ENCODE results near the gene KCNJ6. TPM values are rescaled to one million over a fixed set of nuclear protein-coding genes. Genes with fewer than 3 reads are reported as not detected.
A peak's percentile ranks its signal among the peaks of the same experiment; 100 is the strongest.

Gene KCNJ6
- total RNA-seq, 1 donor from 2014 or later = 2.6 TPM

DNA sequence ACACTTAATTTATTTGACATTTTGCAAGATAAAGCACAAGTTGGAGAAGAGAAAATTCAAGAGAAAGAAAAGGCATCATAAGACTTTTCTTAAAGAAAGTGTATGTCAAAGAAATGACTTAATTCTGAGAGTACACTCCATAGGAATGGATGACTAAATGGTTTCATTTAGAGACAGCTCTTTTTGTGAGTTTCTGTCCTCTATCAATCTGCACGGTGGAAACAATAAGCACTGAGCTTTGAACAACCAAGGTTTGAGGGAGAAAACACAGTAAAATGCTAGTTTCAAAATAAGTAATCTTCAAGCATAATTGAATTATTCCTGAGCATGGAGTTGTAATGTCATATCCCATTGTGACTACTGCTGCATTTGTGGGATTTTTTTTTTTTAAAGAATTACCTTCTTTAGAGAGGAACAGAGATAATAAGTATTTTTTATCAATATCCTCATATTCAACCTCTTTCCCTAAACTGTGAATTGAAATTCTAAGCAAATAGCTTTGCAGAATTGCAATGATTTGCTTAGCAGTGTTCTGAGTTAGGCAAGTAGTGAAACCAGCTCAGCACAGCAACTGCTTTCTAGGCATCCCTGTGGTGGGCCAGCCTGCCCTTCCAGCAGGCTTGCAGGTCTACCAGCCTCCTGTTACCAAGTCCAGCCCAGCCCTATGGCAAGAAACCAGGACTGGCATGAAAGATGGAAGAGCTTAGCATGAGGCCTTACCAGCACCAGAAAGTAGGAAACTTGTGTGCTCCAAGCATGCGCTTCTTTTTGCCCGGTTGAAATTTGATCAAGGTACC lies 38.2 kb downstream of the KCNJ6 start:
- H3K4me2 ChIP-seq (ENCODE audit: low read length) = no peak overlapping the region
- Mint-ChIP-seq H3K27ac (ENCODE audit: unreplicated experiment) (peak overlapping the region; percentile 79), H3K27me3 (ENCODE audit: low read depth, unreplicated experiment) (no peaks in the 10 kb centered on the region), H3K4me1 (ENCODE audit: low read depth, unreplicated experiment) (peaks cover 38% of the 10 kb centered on the region), H3K9me3 (ENCODE audit: unreplicated experiment) (peaks cover 2% of the 10 kb centered on the region), H3K4me3 (ENCODE audit: unreplicated experiment) (no peak overlapping the region), H3K36me3 (ENCODE audit: low read depth, unreplicated experiment) (no peaks in the 10 kb centered on the region)
- H3K9ac ChIP-seq (ENCODE audit: low read length) = no peak overlapping the region
- TF ChIP-seq, protein P1, sequence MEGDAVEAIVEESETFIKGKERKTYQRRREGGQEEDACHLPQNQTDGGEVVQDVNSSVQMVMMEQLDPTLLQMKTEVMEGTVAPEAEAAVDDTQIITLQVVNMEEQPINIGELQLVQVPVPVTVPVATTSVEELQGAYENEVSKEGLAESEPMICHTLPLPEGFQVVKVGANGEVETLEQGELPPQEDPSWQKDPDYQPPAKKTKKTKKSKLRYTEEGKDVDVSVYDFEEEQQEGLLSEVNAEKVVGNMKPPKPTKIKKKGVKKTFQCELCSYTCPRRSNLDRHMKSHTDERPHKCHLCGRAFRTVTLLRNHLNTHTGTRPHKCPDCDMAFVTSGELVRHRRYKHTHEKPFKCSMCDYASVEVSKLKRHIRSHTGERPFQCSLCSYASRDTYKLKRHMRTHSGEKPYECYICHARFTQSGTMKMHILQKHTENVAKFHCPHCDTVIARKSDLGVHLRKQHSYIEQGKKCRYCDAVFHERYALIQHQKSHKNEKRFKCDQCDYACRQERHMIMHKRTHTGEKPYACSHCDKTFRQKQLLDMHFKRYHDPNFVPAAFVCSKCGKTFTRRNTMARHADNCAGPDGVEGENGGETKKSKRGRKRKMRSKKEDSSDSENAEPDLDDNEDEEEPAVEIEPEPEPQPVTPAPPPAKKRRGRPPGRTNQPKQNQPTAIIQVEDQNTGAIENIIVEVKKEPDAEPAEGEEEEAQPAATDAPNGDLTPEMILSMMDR (IDR thresholded peaks at IDR 0.05; ENCODE audit: insufficient read depth, low read depth, low read length) = no peak
- H3K79me2 ChIP-seq (ENCODE audit: insufficient read depth, low read length) = no peaks in the 10 kb centered on the region
- H4K20me1 ChIP-seq (ENCODE audit: insufficient read depth, low read length) = no peaks in the 10 kb centered on the region
- no peak overlapping the region for H3K4me3 ChIP-seq (ENCODE audit: insufficient read depth, low read depth, low read length)
- H3K4me1 ChIP-seq (ENCODE audit: insufficient read depth, low read length) = peaks cover 22% of the 10 kb centered on the region
- H3K9me3 ChIP-seq (ENCODE audit: insufficient read depth, low read depth, low read length) = no peaks in the 10 kb centered on the region
- H3K27ac ChIP-seq (ENCODE audit: low read depth, low read length) = no peak overlapping the region
- H3K27me3 ChIP-seq (ENCODE audit: insufficient read depth, low read length) = no peaks in the 10 kb centered on the region
- H3K36me3 ChIP-seq (ENCODE audit: insufficient read depth, low read length) = no peaks in the 10 kb centered on the region
- FAIRE-seq (no peak), DNase-seq (ENCODE audit: low read depth) (no peak)
- no peak overlapping the region for H2AFZ ChIP-seq (ENCODE audit: low read depth, low read length)

GRCh38 chr21:37877171-37877570 lies 39.1 kb downstream of the KCNJ6 start:
- H3K27ac ChIP-seq (ENCODE audit: low read depth, low read length) = no peak overlapping the region
- H3K36me3 Mint-ChIP-seq (ENCODE audit: low read depth, unreplicated experiment) = no peaks in the 10 kb centered on the region
- peaks cover 2% of the 10 kb centered on the region for H3K9me3 Mint-ChIP-seq (ENCODE audit: unreplicated experiment)

GRCh38 chr21:37876561-37876960 lies 39.7 kb downstream of the KCNJ6 start:
- TF ChIP-seq, protein P1 (IDR thresholded peaks at IDR 0.05; ENCODE audit: insufficient read depth, low read depth, low read length) = no peak
- TF ChIP-seq EZH2 (IDR thresholded peaks at IDR 0.05; ENCODE audit: insufficient read depth, low read length) = no peak
- Mint-ChIP-seq H3K4me1 (ENCODE audit: low read depth, unreplicated experiment) (peaks cover 44% of the 10 kb centered on the region), H3K36me3 (ENCODE audit: low read depth, unreplicated experiment) (no peaks in the 10 kb centered on the region), H3K27ac (ENCODE audit: unreplicated experiment) (no peak overlapping the region), H3K27me3 (ENCODE audit: low read depth, unreplicated experiment) (no peaks in the 10 kb centered on the region), H3K9me3 (ENCODE audit: unreplicated experiment) (peaks cover 2% of the 10 kb centered on the region), H3K4me3 (ENCODE audit: unreplicated experiment) (no peak overlapping the region)
- H3K4me1 ChIP-seq (ENCODE audit: insufficient read depth, low read length) = peaks cover 23% of the 10 kb centered on the region
- no peak overlapping the region for H3K4me3 ChIP-seq (ENCODE audit: insufficient read depth, low read depth, low read length)
- H3K27ac ChIP-seq (ENCODE audit: low read depth, low read length) = no peak overlapping the region
- no peak overlapping the region for H3K4me2 ChIP-seq (ENCODE audit: low read length)
- no peak overlapping the region for H3K9ac ChIP-seq (ENCODE audit: low read length)
- no peaks in the 10 kb centered on the region for H3K79me2 ChIP-seq (ENCODE audit: insufficient read depth, low read length)
- no peak overlapping the region for H2AFZ ChIP-seq (ENCODE audit: low read depth, low read length)
- DNase-seq (ENCODE audit: low read depth) = no peak
- H3K27me3 ChIP-seq (ENCODE audit: insufficient read depth, low read length) = no peaks in the 10 kb centered on the region
- no peak for FAIRE-seq
- no peaks in the 10 kb centered on the region for H4K20me1 ChIP-seq (ENCODE audit: insufficient read depth, low read length)
- no peaks in the 10 kb centered on the region for H3K36me3 ChIP-seq (ENCODE audit: insufficient read depth, low read length)
- no peaks in the 10 kb centered on the region for H3K9me3 ChIP-seq (ENCODE audit: insufficient read depth, low read depth, low read length)

More at GRCh38 chr21:37877171-37877570, 39.1 kb downstream of the KCNJ6 start:
- H3K36me3 ChIP-seq (ENCODE audit: insufficient read depth, low read length) = no peaks in the 10 kb centered on the region
- Mint-ChIP-seq H3K4me3 (ENCODE audit: unreplicated experiment) (no peak overlapping the region), H3K27ac (ENCODE audit: unreplicated experiment) (no peak overlapping the region), H3K27me3 (ENCODE audit: low read depth, unreplicated experiment) (no peaks in the 10 kb centered on the region), H3K4me1 (ENCODE audit: low read depth, unreplicated experiment) (peaks cover 38% of the 10 kb centered on the region)
- peaks cover 22% of the 10 kb centered on the region for H3K4me1 ChIP-seq (ENCODE audit: insufficient read depth, low read length)
- no peak overlapping the region for H3K4me2 ChIP-seq (ENCODE audit: low read length)
- no peaks in the 10 kb centered on the region for H3K27me3 ChIP-seq (ENCODE audit: insufficient read depth, low read length)
- H2AFZ ChIP-seq (ENCODE audit: low read depth, low read length) = no peak overlapping the region
- no peaks in the 10 kb centered on the region for H3K9me3 ChIP-seq (ENCODE audit: insufficient read depth, low read depth, low read length)
- H3K4me3 ChIP-seq (ENCODE audit: insufficient read depth, low read depth, low read length) = no peak overlapping the region
- no peaks in the 10 kb centered on the region for H3K79me2 ChIP-seq (ENCODE audit: insufficient read depth, low read length)
- FAIRE-seq = peak; percentile 34
- DNase-seq (ENCODE audit: low read depth) = peak; percentile 66
- no peak overlapping the region for H3K9ac ChIP-seq (ENCODE audit: low read length)
- TF ChIP-seq, protein P1 (IDR thresholded peaks at IDR 0.05; ENCODE audit: insufficient read depth, low read depth, low read length) = no peak
- TF ChIP-seq EZH2 (IDR thresholded peaks at IDR 0.05; ENCODE audit: insufficient read depth, low read length) = no peak
- H4K20me1 ChIP-seq (ENCODE audit: insufficient read depth, low read length) = no peaks in the 10 kb centered on the region

All from astrocyte (in vitro differentiated cells and primary cell).